Measurements from ENCODE around the gene LYST. TPM values are rescaled to one million over a fixed set of nuclear protein-coding genes. Genes with fewer than 3 reads are reported as not detected.

The LYST gene
- total and polyA plus RNA-seq, 7 donors: 2.4 to 8.6 (median 5.6) TPM

DNA sequence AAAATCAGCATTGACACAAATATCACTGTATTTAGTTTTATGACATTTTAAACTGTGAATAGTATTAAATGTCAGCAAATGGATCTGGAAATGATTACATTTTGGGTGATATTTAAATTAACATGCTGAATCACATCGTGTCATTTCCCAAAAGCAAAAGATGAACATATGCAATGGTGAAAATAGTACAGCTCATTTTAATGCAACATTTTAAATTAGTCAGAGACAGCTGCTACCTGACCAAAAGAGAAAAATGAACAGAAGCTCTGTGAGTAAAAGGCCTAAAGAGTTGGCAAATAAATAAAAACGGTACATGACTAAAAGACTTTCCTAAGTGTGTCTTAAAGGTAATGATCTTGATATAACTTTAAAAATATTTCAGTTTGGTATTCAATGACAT is 131.1 kb downstream of the LYST start:
- TF ChIP-seq, protein P1, sequence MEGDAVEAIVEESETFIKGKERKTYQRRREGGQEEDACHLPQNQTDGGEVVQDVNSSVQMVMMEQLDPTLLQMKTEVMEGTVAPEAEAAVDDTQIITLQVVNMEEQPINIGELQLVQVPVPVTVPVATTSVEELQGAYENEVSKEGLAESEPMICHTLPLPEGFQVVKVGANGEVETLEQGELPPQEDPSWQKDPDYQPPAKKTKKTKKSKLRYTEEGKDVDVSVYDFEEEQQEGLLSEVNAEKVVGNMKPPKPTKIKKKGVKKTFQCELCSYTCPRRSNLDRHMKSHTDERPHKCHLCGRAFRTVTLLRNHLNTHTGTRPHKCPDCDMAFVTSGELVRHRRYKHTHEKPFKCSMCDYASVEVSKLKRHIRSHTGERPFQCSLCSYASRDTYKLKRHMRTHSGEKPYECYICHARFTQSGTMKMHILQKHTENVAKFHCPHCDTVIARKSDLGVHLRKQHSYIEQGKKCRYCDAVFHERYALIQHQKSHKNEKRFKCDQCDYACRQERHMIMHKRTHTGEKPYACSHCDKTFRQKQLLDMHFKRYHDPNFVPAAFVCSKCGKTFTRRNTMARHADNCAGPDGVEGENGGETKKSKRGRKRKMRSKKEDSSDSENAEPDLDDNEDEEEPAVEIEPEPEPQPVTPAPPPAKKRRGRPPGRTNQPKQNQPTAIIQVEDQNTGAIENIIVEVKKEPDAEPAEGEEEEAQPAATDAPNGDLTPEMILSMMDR (IDR thresholded peaks at IDR 0.05): no peak
- WGBS, 3 donors: 82 to 94% (median 83%) methylated on average over 2 of the region's 2 CpGs
- no peak overlapping the region for H3K27ac ChIP-seq
- no peaks in the 10 kb centered on the region for H3K27me3 ChIP-seq (ENCODE audit: insufficient read depth in 3 of 3, low read length in 2 of 3)
- DNase-seq (no peak), ATAC-seq (no peak)
- H3K4me1 ChIP-seq: no peaks in the 10 kb centered on the region
- peaks cover 0 to 35% of the 10 kb centered on the region in 2 donors for H3K36me3 ChIP-seq (ENCODE audit: insufficient read depth in 1 of 2, low read depth in 1 of 2)
- intact Hi-C loops (cut with DNase I): no loop called here
- no peaks in the 10 kb centered on the region for H3K9me3 ChIP-seq
- no peak overlapping the region for H3K4me3 ChIP-seq

DNA sequence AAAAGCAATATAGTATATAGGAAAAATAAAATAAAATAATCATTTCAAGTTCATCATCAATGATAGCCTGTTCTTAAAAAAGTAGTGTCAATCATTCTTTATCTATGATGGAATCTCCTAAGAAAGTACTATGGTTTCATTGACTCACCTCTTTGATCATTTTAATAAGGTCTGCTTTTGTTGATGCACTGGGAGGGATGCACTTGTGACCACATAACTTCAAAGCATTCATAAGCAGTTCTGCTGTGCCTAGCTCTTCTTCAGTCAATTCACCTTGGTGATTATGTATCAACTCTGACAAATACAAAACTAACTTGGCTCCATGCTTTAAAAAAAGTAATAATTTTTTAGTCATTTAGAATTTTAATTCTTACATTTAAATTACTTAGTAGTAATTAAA is 132.4 kb downstream of the LYST start:
- Histone ChIP-seq H3K36me3 (ENCODE audit: insufficient read depth in 1 of 2, low read depth in 1 of 2) (peaks cover 0 to 39% of the 10 kb centered on the region in 2 donors), H3K27ac (no peak overlapping the region), H3K4me1 (no peaks in the 10 kb centered on the region), H3K4me3 (no peak overlapping the region), H3K9me3 (no peaks in the 10 kb centered on the region), H3K27me3 (ENCODE audit: insufficient read depth in 3 of 3, low read length in 2 of 3) (no peaks in the 10 kb centered on the region)
- intact Hi-C loops (cut with DNase I): no loop called here
- no peak for ATAC-seq
- TF ChIP-seq, protein P1 (IDR thresholded peaks at IDR 0.05): no peak
- no peak for DNase-seq

DNA sequence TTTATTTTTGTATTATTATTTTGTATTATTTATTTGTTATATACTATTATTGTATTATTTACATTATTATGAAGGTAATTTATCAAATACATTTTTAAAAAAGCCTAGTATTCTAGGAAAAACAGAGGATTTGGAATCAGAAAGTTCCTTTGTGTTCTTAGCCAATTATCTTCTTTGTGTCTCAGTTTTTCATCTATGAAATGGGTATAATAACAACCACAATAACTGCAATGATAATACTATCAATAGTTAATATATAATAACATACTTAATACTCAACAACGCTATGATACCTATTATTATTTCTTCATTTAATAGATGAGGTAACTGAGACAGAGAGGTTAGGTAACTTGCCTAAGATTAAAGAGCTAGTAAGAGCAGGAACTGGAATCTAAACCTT is 136.7 kb downstream of the LYST start:
- DNase-seq (no peak), ATAC-seq (no peak)
- no peaks in the 10 kb centered on the region for H3K4me1 ChIP-seq
- H3K9me3 ChIP-seq: no peaks in the 10 kb centered on the region
- no peak overlapping the region for H3K27ac ChIP-seq
- no peaks in the 10 kb centered on the region for H3K27me3 ChIP-seq (ENCODE audit: insufficient read depth in 3 of 3, low read length in 2 of 3)
- intact Hi-C loops (cut with DNase I): no loop called here
- H3K36me3 ChIP-seq (ENCODE audit: insufficient read depth in 1 of 2, low read depth in 1 of 2): peaks cover 0 to 52% of the 10 kb centered on the region in 2 donors
- WGBS, 3 donors: 86 to 92% (median 88%) methylated on average over 1 of the region's 1 CpG
- H3K4me3 ChIP-seq: no peak overlapping the region
- TF ChIP-seq, protein P1 (IDR thresholded peaks at IDR 0.05): no peak

DNA sequence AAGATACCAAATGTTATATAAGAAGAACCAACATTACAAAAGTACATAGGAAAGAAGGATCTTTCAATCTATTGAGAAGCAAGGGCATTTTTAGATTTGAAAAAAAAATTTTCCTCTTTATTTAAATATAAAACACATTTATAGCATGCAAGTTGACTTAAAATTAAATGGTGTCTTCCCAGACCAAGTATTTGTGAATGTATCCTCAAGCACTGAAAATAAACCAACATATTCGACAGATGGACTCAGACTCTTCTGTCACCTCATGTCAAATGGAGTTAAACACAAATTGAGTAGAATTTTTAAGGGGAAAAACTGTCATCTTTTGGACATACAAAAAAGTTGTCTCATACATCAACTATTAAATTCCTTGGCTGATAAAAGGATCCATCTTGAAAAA is 140.1 kb downstream of the LYST start:
- no peaks in the 10 kb centered on the region for H3K9me3 ChIP-seq
- no peak for ATAC-seq
- intact Hi-C loops (cut with DNase I): no loop called here
- peaks cover 0 to 72% of the 10 kb centered on the region in 2 donors for H3K36me3 ChIP-seq (ENCODE audit: insufficient read depth in 1 of 2, low read depth in 1 of 2)
- no peak overlapping the region for H3K27ac ChIP-seq
- TF ChIP-seq, protein P1 (IDR thresholded peaks at IDR 0.05): no peak
- H3K4me3 ChIP-seq: no peak overlapping the region
- DNase-seq: no peak
- 96 to 97% (median 97%) methylated on average over 1 of the region's 1 CpG for WGBS, 3 donors
- H3K27me3 ChIP-seq (ENCODE audit: insufficient read depth in 3 of 3, low read length in 2 of 3): no peaks in the 10 kb centered on the region
- H3K4me1 ChIP-seq: no peaks in the 10 kb centered on the region

DNA sequence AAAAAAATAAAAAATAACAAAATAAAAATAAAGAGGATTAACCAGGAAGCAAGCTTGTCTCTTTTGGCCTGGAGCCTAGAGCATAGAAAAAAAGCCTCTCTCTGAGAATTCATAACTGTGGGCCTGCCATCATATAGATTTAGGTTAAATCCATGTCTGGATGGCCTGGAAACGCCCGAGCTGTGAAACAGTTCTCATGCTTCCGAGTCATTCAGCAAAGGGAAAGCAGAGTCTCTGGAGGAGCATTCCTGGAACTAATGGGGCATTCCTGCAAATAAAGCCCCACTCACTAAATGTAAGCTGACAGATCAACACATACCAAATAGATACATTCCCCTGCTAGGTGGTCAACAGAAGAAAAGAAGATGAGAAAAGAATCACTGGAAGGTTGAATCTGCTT is 141.3 kb downstream of the LYST start:
- no peak for DNase-seq
- H3K27ac ChIP-seq: no peak overlapping the region
- H3K4me1 ChIP-seq: no peaks in the 10 kb centered on the region
- TF ChIP-seq, protein P1 (IDR thresholded peaks at IDR 0.05): no peak
- WGBS, 3 donors: 55 to 68% (median 56%) methylated on average over 3 of the region's 3 CpGs
- no peaks in the 10 kb centered on the region for H3K27me3 ChIP-seq (ENCODE audit: insufficient read depth in 3 of 3, low read length in 2 of 3)
- ATAC-seq: no peak
- no peak overlapping the region for H3K4me3 ChIP-seq
- intact Hi-C loops (cut with DNase I): no loop called here
- peaks cover 0 to 77% of the 10 kb centered on the region in 2 donors for H3K36me3 ChIP-seq (ENCODE audit: insufficient read depth in 1 of 2, low read depth in 1 of 2)
- H3K9me3 ChIP-seq: no peaks in the 10 kb centered on the region
